K562 (cell line): ENCODE results near the gene UBASH3A. TPM values are rescaled to one million over a fixed set of nuclear protein-coding genes. Genes with fewer than 3 reads are reported as not detected.

Experiments
- ARID4B ChIP-seq: sonication (generic); formaldehyde crosslinking; IDR thresholded peaks from 2 replicates; pipeline ENCODE4 v1.8.0; 2022; ENCODE audit warnings: mild to moderate bottlenecking, missing genetic modification reagents
- CHCHD3 ChIP-seq: fragments of 250-450 bp; sonication (Bioruptor Pico); IDR thresholded peaks from 2 replicates; pipeline ENCODE4 v2.1.2; 2022; ENCODE audit warnings: mild to moderate bottlenecking
- CUX1 ChIP-seq: fragments of 200-800 bp; sonication (Bioruptor generic); IDR thresholded peaks from 2 replicates; pipeline ENCODE4 v1.6.1; 2016; ENCODE audit warnings: missing genetic modification characterization, missing compliant biosample characterization
- HOMEZ ChIP-seq: fragments of 250-450 bp; sonication (Bioruptor Pico); IDR thresholded peaks from 2 replicates; pipeline ENCODE4 v1.4.0; 2020; ENCODE audit warnings: mild to moderate bottlenecking, moderate library complexity
- MEF2A ChIP-seq: IDR thresholded peaks from 2 replicates; pipeline ENCODE4 v1.6.1; 2011; ENCODE audit warnings: low read depth, mild to moderate bottlenecking, low read length, moderate library complexity; ENCODE audit not compliant: control insufficient read depth
- PML ChIP-seq: IDR thresholded peaks from 2 replicates; pipeline ENCODE4 v1.6.1; 2012; ENCODE audit warnings: low read length, inconsistent platforms
- POLR3G ChIP-seq: IDR thresholded peaks from 2 replicates; pipeline ENCODE4 v1.6.1; 2011; ENCODE audit not compliant: insufficient read length, insufficient replicate concordance; ENCODE audit errors: extremely low read depth
- SMAD1 ChIP-seq: fragments of 150-350 bp; IDR thresholded peaks from 2 replicates; pipeline ENCODE4 v1.6.1; 2014; ENCODE audit warnings: low read length, low read depth; ENCODE audit not compliant: partially characterized antibody
- SP2 ChIP-seq: IDR thresholded peaks from 2 replicates; pipeline ENCODE4 v1.6.1; 2011; ENCODE audit warnings: mild to moderate bottlenecking, low read depth, low read length, moderate library complexity; ENCODE audit not compliant: poor library complexity, severe bottlenecking; ENCODE audit errors: extremely low read depth
- SREBF2 ChIP-seq: sonication (generic); formaldehyde crosslinking; IDR thresholded peaks from 2 replicates; pipeline ENCODE4 v1.4.0; 2020; ENCODE audit warnings: mild to moderate bottlenecking, missing genetic modification reagents
- ZNF740 ChIP-seq, 3 experiments: fragments of 200-800 bp in 1 of 3; sonication (Bioruptor generic) in 1 of 3; sonication (generic) in 1 of 3; formaldehyde crosslinking in 1 of 3; IDR thresholded peaks; 2 replicates each; pipeline versions ENCODE4 v1.6.1 to v1.8.0; 2016 to 2022; ENCODE audit warnings: mild to moderate bottlenecking in 2 of 3, missing compliant biosample characterization in 2 of 3, missing genetic modification characterization in 2 of 3, missing genetic modification reagents in 1 of 3
- polyA plus RNA-seq, 8 experiments: library from polyadenylated mRNA; depleted of rRNA in 4 of 8; stranded (reverse) in 5 of 8; unstranded in 3 of 8; fragments of >200 nt; fragmentation: Nextera tagmentation in 2 of 8; fragmentation: Illumina TruSeq in 1 of 8; extraction: Ambion mirVana in 2 of 8; extraction: Trizol in 1 of 8; gene quantifications; 2 replicates each; pipeline versions ENCODE4 v1.2.1 to v1.2.3, GENCODE V29; 2011 to 2014; ENCODE audit warnings: inconsistent platforms in 1 of 8, missing spikeins in 1 of 8
- total RNA-seq, 7 experiments: library from RNA; depleted of rRNA in 6 of 7; stranded (reverse); fragments of >200 nt in 6 of 7; fragmentation: Illumina TruSeq in 2 of 7; extraction: Trizol in 2 of 7; gene quantifications; 2 replicates each; pipeline versions ENCODE4 v1.2.1 to v1.2.3, GENCODE V29; 2011 to 2021; ENCODE audit warnings: low replicate concordance in 1 of 7

The UBASH3A gene
- total and polyA plus RNA-seq, 9 of the 15 experiments (the other 6 are each of a cell fraction or from before 2014, with no cell fraction given): 0.23 to 1.8 (median 1.1) TPM

GRCh38 chr21:42463861-42464515, 60.3 kb downstream of the UBASH3A start (continued):
- TF ChIP-seq SP2: peak; percentile 51
- TF ChIP-seq CUX1: no peak
- TF ChIP-seq ARID4B (CRISPR knock-in tag): no peak
- no peak for TF ChIP-seq MEF2A
- TF ChIP-seq ZNF740 (CRISPR knock-in tag; IDR thresholded peaks at IDR 0.05): no peak
- TF ChIP-seq ZNF740 (tag; IDR thresholded peaks at IDR 0.05): no peak
- no peak for TF ChIP-seq CHCHD3 (CRISPR knock-in tag)
- TF ChIP-seq PML: no peak
- TF ChIP-seq SMAD1: no peak
- TF ChIP-seq HOMEZ (CRISPR knock-in tag): no peak
- TF ChIP-seq POLR3G: no peak
- TF ChIP-seq SREBF2 (CRISPR knock-in tag): no peak
